Measurements from ENCODE around the gene RAD23A.
"Not testable (repeated sequence)": the region's sequence is repeated elsewhere in the genome, so short reads cannot be mapped to it uniquely, and the experiment has no call there.

RAD23A gene

DNA sequence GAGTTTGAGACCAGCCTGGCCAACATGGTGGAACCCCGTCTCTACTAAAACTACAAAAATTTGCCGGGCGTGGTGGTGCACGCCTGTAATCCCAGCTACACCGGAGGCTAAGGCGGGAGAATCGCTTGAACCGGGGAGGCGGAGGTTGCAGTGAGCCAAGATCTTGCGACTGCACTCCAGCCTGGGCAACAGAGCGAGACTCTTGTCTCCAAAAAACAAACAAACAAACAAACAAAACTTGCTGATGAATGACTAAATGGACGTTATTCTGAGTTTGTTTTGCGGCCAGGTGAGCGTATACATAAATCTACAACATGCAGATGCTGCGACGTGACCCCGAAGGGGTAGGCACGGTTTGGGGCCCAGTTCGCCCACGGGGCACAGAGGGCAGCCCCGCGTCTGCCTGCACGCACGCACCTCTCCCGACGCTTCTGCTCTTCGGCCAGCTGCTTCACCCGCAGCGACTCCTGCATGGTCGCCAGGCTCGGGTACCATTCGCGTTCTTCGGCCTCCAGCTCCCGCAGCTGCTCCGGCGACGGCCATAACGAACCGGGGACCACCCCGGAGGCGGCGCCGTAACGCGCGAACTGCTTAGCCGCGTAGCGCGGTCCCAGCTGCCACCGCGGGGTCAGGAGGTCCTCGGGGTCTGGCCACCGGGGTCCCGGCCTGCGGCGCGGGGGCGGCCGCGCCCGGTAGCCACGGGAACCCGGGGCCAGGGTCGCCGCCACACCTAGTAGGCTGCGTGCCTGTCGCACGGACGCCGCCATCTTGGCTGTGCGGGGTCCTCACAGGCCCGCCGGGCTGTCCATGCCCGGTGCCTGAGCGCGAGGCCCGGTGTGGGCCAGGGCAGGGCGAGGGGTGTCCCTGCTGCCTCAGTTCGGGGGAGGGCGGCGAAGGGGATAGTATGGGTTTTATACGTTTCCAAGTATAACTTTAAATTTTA is 11.1 kb downstream of the RAD23A start, which contains the start of gene GADD45GIP1:
Gene GADD45GIP1, minus strand, starts transcription at position 778 of the 943 bp plus-strand sequence. Its CDS starts 11 bp downstream, at position 767.
- Histone ChIP-seq H3K36me3 (ENCODE audit: insufficient read depth) (no peaks in the 10 kb centered on the region), H3K4me1 (ENCODE audit: low read depth, poor library complexity, severe bottlenecking) (peaks cover 4% of the 10 kb centered on the region), H3K27me3 (ENCODE audit: insufficient read depth, low read depth) (no peaks in the 10 kb centered on the region; the same call in 1 of the 2 replicates), H3K27ac (peak within 1 kb of the TSS; percentile 43), H3K9ac (peak within 1 kb of the TSS; percentile 66; the same call in 1 of the 2 replicates), H3K4me3 (IDR thresholded peaks at IDR 0.05; ENCODE audit: insufficient read depth, low read depth, low read length) (no peak within 1 kb of the TSS), H4K20me1 (ENCODE audit: insufficient read depth) (no peaks in the 10 kb centered on the region), H3K79me2 (ENCODE audit: insufficient read depth, low read depth) (no peaks in the 10 kb centered on the region), H2AFZ (ENCODE audit: low read depth) (peak within 1 kb of the TSS; percentile 78), H3K4me2 (peak within 1 kb of the TSS; percentile 51)
- TF ChIP-seq, protein P1, sequence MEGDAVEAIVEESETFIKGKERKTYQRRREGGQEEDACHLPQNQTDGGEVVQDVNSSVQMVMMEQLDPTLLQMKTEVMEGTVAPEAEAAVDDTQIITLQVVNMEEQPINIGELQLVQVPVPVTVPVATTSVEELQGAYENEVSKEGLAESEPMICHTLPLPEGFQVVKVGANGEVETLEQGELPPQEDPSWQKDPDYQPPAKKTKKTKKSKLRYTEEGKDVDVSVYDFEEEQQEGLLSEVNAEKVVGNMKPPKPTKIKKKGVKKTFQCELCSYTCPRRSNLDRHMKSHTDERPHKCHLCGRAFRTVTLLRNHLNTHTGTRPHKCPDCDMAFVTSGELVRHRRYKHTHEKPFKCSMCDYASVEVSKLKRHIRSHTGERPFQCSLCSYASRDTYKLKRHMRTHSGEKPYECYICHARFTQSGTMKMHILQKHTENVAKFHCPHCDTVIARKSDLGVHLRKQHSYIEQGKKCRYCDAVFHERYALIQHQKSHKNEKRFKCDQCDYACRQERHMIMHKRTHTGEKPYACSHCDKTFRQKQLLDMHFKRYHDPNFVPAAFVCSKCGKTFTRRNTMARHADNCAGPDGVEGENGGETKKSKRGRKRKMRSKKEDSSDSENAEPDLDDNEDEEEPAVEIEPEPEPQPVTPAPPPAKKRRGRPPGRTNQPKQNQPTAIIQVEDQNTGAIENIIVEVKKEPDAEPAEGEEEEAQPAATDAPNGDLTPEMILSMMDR (conservative IDR thresholded peaks at IDR 0.05; ENCODE audit: low read depth, low read length), result no peak

DNA sequence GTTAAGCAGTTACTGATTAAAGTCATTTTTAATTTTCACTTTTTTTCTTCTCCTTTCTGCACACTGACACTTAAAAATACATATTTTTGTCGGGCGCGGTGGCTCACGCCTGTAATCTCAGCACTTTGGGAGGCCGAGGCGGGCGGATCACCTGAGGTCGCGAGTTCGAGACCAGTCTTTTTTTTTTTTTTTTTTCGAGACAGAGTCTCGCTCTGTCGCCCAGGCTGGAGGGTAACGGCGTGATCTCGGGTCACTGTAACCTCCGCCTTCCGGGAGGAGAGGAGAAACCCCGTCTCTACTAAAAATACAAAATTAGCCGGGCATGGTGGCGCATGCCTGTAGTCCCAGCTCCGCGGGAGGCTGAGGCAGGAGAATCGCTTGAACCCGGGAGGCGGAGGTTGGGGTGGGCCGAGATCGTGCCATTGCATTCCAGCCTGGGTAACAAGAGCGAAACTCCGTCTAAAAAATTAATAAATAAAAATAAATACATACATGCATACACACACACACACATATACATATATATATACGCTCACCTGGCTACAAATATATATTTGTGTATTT is 11.8 kb downstream of the RAD23A start:
- not testable (repeated sequence) for H3K27me3 ChIP-seq (ENCODE audit: insufficient read depth, low read depth); H3K4me3 ChIP-seq (IDR thresholded peaks at IDR 0.05; ENCODE audit: insufficient read depth, low read depth, low read length); H3K36me3 ChIP-seq (ENCODE audit: insufficient read depth); H3K79me2 ChIP-seq (ENCODE audit: insufficient read depth, low read depth); H4K20me1 ChIP-seq (ENCODE audit: insufficient read depth); H3K4me1 ChIP-seq (ENCODE audit: low read depth, poor library complexity, severe bottlenecking)
- Histone ChIP-seq H2AFZ (ENCODE audit: low read depth) (peak overlapping the region; percentile 78), H3K27ac (peak overlapping the region; percentile 43), H3K4me2 (peak overlapping the region; percentile 51; the same call in 1 of the 2 replicates), H3K9ac (peak overlapping the region; percentile 66; the same call in 1 of the 2 replicates)

DNA sequence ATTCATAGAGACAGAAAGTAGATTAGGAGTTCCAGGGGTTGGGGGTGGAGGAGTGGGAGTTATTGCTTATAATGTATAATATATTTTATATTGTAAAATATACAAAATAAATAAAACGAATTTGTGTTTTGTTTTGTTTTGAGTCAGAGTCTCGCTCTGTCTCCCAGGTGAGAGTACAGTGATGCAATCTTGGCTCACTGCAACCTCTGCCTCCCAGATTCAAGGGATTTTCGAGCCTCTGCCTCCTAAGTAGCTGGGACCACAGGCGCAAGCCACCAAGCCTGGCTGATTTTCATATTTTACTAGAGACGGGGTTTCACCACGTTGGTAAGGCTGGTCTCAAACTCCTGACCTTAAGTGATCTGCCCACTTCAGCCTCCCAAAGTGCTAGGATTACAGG is 13.8 kb downstream of the RAD23A start:
- peaks cover 4% of the 10 kb centered on the region for H3K4me1 ChIP-seq (ENCODE audit: low read depth, poor library complexity, severe bottlenecking)
- no peaks in the 10 kb centered on the region for H4K20me1 ChIP-seq (ENCODE audit: insufficient read depth)
- H3K4me2 ChIP-seq, result no peak overlapping the region
- H3K36me3 ChIP-seq (ENCODE audit: insufficient read depth), result no peaks in the 10 kb centered on the region
- no peak overlapping the region for H2AFZ ChIP-seq (ENCODE audit: low read depth)
- TF ChIP-seq, protein P1 (conservative IDR thresholded peaks at IDR 0.05; ENCODE audit: low read depth, low read length), result no peak
- H3K9ac ChIP-seq, result no peak overlapping the region
- no peak overlapping the region for H3K27ac ChIP-seq
- H3K4me3 ChIP-seq (IDR thresholded peaks at IDR 0.05; ENCODE audit: insufficient read depth, low read depth, low read length), result no peak overlapping the region
- H3K27me3 ChIP-seq (ENCODE audit: insufficient read depth, low read depth), result peaks cover 10% of the 10 kb centered on the region; the same call in 1 of the 2 replicates
- no peaks in the 10 kb centered on the region for H3K79me2 ChIP-seq (ENCODE audit: insufficient read depth, low read depth)

DNA sequence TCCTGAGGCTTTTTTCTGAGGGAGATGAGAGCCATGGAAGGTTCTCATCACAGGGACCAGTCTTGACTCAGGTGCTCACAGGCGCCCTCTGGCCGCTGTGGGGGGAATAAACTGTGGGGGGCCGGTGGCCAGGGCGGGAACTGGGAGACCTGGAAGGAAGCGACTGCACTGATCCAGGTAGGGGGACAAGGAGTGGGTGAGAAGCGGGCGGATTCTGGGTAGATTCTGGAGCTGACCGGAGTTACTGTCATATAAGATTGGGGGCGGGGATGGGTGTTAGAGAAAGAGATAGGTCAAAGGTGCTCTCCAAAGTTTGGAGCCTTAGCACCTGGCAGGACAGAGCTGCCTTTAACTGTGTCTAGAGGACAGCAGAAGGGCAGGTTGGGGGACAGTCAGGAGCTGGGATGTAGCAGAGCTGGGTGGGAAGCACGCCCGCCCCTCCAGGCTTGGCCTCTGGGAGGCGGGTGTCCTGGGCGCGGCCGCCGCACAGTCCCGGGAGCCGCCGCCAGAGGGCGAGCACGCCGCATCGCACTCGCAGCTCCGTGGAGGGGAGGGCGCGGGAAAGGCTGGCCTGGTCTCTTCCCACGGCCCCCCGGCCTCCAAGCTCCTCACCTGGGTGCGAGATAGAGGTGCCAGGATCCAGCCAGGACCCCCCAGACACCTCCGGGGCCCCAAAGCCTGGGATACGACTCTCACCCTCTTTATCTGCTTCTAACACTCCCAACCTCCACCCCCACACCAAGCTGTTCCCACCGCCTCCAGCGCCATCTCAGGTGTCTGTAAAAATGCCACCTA is 19.6 kb downstream of the RAD23A start:
- Histone ChIP-seq H3K9ac (peak overlapping the region; percentile 52; the same call in 1 of the 2 replicates), H3K4me3 (IDR thresholded peaks at IDR 0.05; ENCODE audit: insufficient read depth, low read depth, low read length) (no peak overlapping the region), H3K27ac (peak overlapping the region; percentile 13; the same call in 1 of the 2 replicates), H3K79me2 (ENCODE audit: insufficient read depth, low read depth) (no peaks in the 10 kb centered on the region), H3K4me1 (ENCODE audit: low read depth, poor library complexity, severe bottlenecking) (peaks cover 4% of the 10 kb centered on the region), H3K4me2 (peak overlapping the region; percentile 86), H4K20me1 (ENCODE audit: insufficient read depth) (no peaks in the 10 kb centered on the region), H3K27me3 (ENCODE audit: insufficient read depth, low read depth) (peaks cover 10% of the 10 kb centered on the region; the same call in 1 of the 2 replicates), H3K36me3 (ENCODE audit: insufficient read depth) (no peaks in the 10 kb centered on the region), H2AFZ (ENCODE audit: low read depth) (peak overlapping the region; percentile 99)
- TF ChIP-seq, protein P1 (conservative IDR thresholded peaks at IDR 0.05; ENCODE audit: low read depth, low read length), result peak; percentile 93
